NCI-H2196 treated with DMSO at 0.1 percent for 48 hours (cell line): Measurements from ENCODE around the gene FDX1.
"Not testable (repeated sequence)": the region's sequence is repeated elsewhere in the genome, so short reads cannot be mapped to it uniquely, and the experiment has no call there.

Experiments
- DNase-seq: peaks from one replicate; lab custom pipeline; 2025; ENCODE audit not compliant: unreplicated experiment; lab: John Stamatoyannopoulos, UW

FDX1 gene

GRCh38 chr11:110429731-110430266 lies at the start of gene FDX1:
TSS of gene FDX1 (plus strand) at chr11:110429948. CDS start at chr11:110430121, 173 bp downstream.
- peak; percentile 55 for DNase-seq

- DNase-seq = no peak
These were observed 48.7 kb upstream of the FDX1 start for GRCh38 chr11:110380836-110381622.

- DNase-seq = not testable (repeated sequence)
These were observed 41.5 kb upstream of the FDX1 start for GRCh38 chr11:110388231-110388630.

- no peak for DNase-seq
These were observed 39.8 kb upstream of the FDX1 start for GRCh38 chr11:110389965-110390364.

- no peak for DNase-seq
These were observed 37.7 kb upstream of the FDX1 start for GRCh38 chr11:110392056-110392455.

- not testable (repeated sequence) for DNase-seq
These were observed 32.0 kb upstream of the FDX1 start for GRCh38 chr11:110397668-110398286.

GRCh38 chr11:110403585-110403984 lies 26.2 kb upstream of the FDX1 start:
- not testable (repeated sequence) for DNase-seq

GRCh38 chr11:110405636-110406035 lies 24.1 kb upstream of the FDX1 start:
- not testable (repeated sequence) for DNase-seq

- DNase-seq = no peak
These were observed 22.4 kb upstream of the FDX1 start for GRCh38 chr11:110407315-110407714.

GRCh38 chr11:110409174-110409573 lies 20.6 kb upstream of the FDX1 start:
- no peak for DNase-seq

- no peak for DNase-seq
These were observed 19.1 kb upstream of the FDX1 start for GRCh38 chr11:110410651-110411050.

GRCh38 chr11:110415081-110415480 lies 14.7 kb upstream of the FDX1 start:
- DNase-seq = no peak

- not testable (repeated sequence) for DNase-seq
These were observed 8.1 kb upstream of the FDX1 start for GRCh38 chr11:110421658-110422057.

GRCh38 chr11:110422306-110422905 lies 7.3 kb upstream of the FDX1 start:
- DNase-seq = no peak

GRCh38 chr11:110424775-110425444 lies 4.8 kb upstream of the FDX1 start:
- no peak for DNase-seq

- no peak for DNase-seq
These were observed 3.8 kb upstream of the FDX1 start for GRCh38 chr11:110425751-110426545.

GRCh38 chr11:110428040-110428439 lies 1.7 kb upstream of the FDX1 start:
- no peak for DNase-seq

- DNase-seq = no peak
These were observed 605 bp upstream of the FDX1 start for GRCh38 chr11:110428956-110429730.

GRCh38 chr11:110430267-110431050 lies 711 bp downstream of the FDX1 start:
- DNase-seq = no peak
